GM23248 (cell line): ENCODE measurements around the gene PTP4A2.

Experiments used
- EZH2 ChIP-seq: fragments of 200-600 bp; sonication (generic); IDR thresholded peaks from 2 replicates; pipeline ENCODE4 v1.6.1; 2018; ENCODE audit warnings: antibody characterized with exemption, mild to moderate bottlenecking; ENCODE audit not compliant: insufficient read depth, poor library complexity, severe bottlenecking
- EZH2phosphoT487 ChIP-seq: fragments of 200-600 bp; sonication (generic); IDR thresholded peaks from 2 replicates; pipeline ENCODE4 v1.6.1; 2018; ENCODE audit warnings: antibody characterized with exemption, moderate library complexity, mild to moderate bottlenecking, low read depth; ENCODE audit not compliant: insufficient read depth

GRCh38 chr1:31888291-31888690 lies 49.9 kb downstream of the PTP4A2 start:
- TF ChIP-seq EZH2 (no peak), EZH2phosphoT487 (no peak)
